Kidney (tissue), 14 donors: ENCODE measurements around the gene AP1S3. TPM values are rescaled to one million over a fixed set of nuclear protein-coding genes. Genes with fewer than 3 reads are reported as not detected.

Experiments used
- DNase-seq, 5 donors: peaks; one replicate each; pipeline ENCODE4 v3.0.0-alpha.2; 2013 to 2020
- FAIRE-seq: peaks from 2 replicates; lab custom pipeline; 2012; peaks lifted over from hg19 to GRCh38; lab: Jason Lieb, UNC
- H3K27ac ChIP-seq, 2 donors: one replicate each; pipeline ENCODE4 v1.7.0; 2013; ENCODE audit warnings: low read depth in 2 of 2, low read length in 2 of 2, inconsistent platforms in 1 of 2
- H3K27me3 ChIP-seq: one replicate; pipeline ENCODE4 v1.7.1; 2013; ENCODE audit warnings: low read length, inconsistent platforms; ENCODE audit not compliant: control insufficient read depth, insufficient read depth
- H3K36me3 ChIP-seq, 3 donors: one replicate each; pipeline versions ENCODE4 v1.7.0 to v1.7.1; 2013; ENCODE audit warnings: low read length in 3 of 3, control low read depth in 1 of 3, inconsistent platforms in 1 of 3; ENCODE audit not compliant: insufficient read depth in 3 of 3, control insufficient read depth in 2 of 3
- H3K4me1 ChIP-seq, 3 donors: one replicate each; pipeline versions ENCODE4 v1.7.0 to v1.7.1; 2013; ENCODE audit warnings: low read length in 3 of 3, inconsistent platforms in 1 of 3, low read depth in 1 of 3; ENCODE audit not compliant: control insufficient read depth in 2 of 3, insufficient read depth in 2 of 3
- H3K4me3 ChIP-seq, 3 donors: one replicate each; pipeline versions ENCODE4 v1.7.0 to v1.8.1; 2013; ENCODE audit warnings: low read length in 3 of 3, control low read depth in 1 of 3, inconsistent platforms in 1 of 3
- H3K9ac ChIP-seq, 3 donors: one replicate each; pipeline versions ENCODE4 v1.7.0 to v1.7.1; 2013; ENCODE audit warnings: low read length in 3 of 3, control low read depth in 1 of 3, inconsistent platforms in 1 of 3
- H3K9me3 ChIP-seq, 3 donors: one replicate each; pipeline versions ENCODE4 v1.7.0 to v1.7.1; 2013; ENCODE audit warnings: low read length in 3 of 3, control low read depth in 1 of 3, inconsistent platforms in 1 of 3; ENCODE audit not compliant: control insufficient read depth in 2 of 3, insufficient read depth in 1 of 3
- intact Hi-C: fragments of 100-400 bp; cut with DNase I; formaldehyde crosslinking; loops from one replicate; pipeline ENCODE4 v1.11.1; 2022
- polyA plus RNA-seq: library from polyadenylated mRNA; stranded (reverse); fragments of 350-450 nt; fragmentation: Illumina TruSeq; extraction: RNeasy Lipid Tissue Mini Kit (QIAGEN cat#74804); gene quantifications from one replicate; pipeline ENCODE4 v1.2.3, GENCODE V29; 2014; ENCODE audit warnings: low read depth, low replicate concordance; ENCODE audit not compliant: insufficient read depth
- total RNA-seq: library from RNA; stranded (reverse); fragmentation: NEBNext Ultra II Directional; extraction: Animal tissue kit (Norgen Biotek cat#: 25700); gene quantifications from one replicate; pipeline ENCODE4 v1.2.1, GENCODE V29; 2021
- TF ChIP-seq, protein P1 (sequence below): IDR thresholded peaks from 3 replicates; pipeline ENCODE4 v1.5.1; 2012; ENCODE audit warnings: mild to moderate bottlenecking, moderate library complexity, borderline replicate concordance; ENCODE audit not compliant: insufficient read depth; ENCODE audit errors: extremely low read depth
- donor health status: control.
- donor health status: control.
- donor health status: control.
- donor health status: control.
- donor health status: control.
- donor health status: DM: yes; HTN: yes; CAD: no.
- donor health status: Normal renal cell carcinoma (clear cell type).

AP1S3 gene
- total and polyA plus RNA-seq, 2 donors from 2014 or later, result 2.5 to 85.3 TPM

DNA sequence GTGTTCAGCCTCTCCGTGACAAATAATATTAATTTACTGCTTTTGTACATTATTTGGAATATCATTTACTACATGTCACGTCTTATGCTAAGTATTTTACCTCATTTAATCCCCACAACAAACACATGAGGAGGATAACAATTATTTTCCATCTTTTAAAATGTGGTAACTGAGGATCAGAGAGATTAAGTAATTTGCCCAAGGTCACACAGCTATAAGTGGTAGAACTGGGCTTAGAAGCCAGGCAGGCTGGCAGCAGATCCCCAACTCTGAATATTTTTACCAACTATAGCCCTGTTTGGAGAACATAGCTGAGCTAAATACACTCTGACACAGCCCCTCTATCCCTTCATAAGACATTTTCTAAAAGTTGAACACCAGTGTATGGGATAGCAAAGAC lies 24.1 kb downstream of the AP1S3 start:
- peak overlapping the region; percentile 34 to 45 for H3K27ac ChIP-seq
- DNase-seq (no peak), FAIRE-seq (no peak)
- no peaks in the 10 kb centered on the region for H3K27me3 ChIP-seq
- H3K9me3 ChIP-seq, result no peaks in the 10 kb centered on the region
- H3K4me1 ChIP-seq, result peaks cover 2 to 14% (median 2%) of the 10 kb centered on the region in 3 donors
- TF ChIP-seq, protein P1, sequence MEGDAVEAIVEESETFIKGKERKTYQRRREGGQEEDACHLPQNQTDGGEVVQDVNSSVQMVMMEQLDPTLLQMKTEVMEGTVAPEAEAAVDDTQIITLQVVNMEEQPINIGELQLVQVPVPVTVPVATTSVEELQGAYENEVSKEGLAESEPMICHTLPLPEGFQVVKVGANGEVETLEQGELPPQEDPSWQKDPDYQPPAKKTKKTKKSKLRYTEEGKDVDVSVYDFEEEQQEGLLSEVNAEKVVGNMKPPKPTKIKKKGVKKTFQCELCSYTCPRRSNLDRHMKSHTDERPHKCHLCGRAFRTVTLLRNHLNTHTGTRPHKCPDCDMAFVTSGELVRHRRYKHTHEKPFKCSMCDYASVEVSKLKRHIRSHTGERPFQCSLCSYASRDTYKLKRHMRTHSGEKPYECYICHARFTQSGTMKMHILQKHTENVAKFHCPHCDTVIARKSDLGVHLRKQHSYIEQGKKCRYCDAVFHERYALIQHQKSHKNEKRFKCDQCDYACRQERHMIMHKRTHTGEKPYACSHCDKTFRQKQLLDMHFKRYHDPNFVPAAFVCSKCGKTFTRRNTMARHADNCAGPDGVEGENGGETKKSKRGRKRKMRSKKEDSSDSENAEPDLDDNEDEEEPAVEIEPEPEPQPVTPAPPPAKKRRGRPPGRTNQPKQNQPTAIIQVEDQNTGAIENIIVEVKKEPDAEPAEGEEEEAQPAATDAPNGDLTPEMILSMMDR, result no peak
- H3K4me3 ChIP-seq, result no peak overlapping the region
- H3K36me3 ChIP-seq, result no peaks in the 10 kb centered on the region
- no peak overlapping the region for H3K9ac ChIP-seq
- intact Hi-C loops, result no loop called here

DNA sequence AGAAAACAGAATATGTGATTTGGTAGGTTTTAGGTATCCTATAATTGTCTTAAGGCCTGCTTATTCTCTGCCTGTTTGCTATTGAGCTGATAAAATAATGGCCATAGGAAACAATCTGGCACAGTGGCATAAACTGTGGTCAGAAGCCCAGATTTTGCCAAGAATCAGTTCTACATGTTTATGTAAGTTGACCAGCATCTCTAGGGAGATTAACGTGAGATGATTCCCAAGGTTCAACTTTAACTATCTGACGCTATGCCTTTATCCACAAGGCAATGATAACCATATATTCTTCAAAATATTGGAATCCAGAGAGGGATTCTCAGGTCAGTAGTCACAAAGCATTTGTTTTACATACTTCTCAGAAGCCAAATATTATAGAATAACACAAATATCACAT lies 25.6 kb downstream of the AP1S3 start:
- H3K27ac ChIP-seq, result no peak overlapping the region
- H3K4me3 ChIP-seq, result no peak overlapping the region
- intact Hi-C loops, result no loop called here
- peaks cover 2 to 14% (median 2%) of the 10 kb centered on the region in 3 donors for H3K4me1 ChIP-seq
- TF ChIP-seq, protein P1, result no peak
- no peak for FAIRE-seq
- H3K36me3 ChIP-seq, result no peaks in the 10 kb centered on the region
- H3K27me3 ChIP-seq, result no peaks in the 10 kb centered on the region
- H3K9me3 ChIP-seq, result no peaks in the 10 kb centered on the region
- DNase-seq, result no peak
- H3K9ac ChIP-seq, result no peak overlapping the region

DNA sequence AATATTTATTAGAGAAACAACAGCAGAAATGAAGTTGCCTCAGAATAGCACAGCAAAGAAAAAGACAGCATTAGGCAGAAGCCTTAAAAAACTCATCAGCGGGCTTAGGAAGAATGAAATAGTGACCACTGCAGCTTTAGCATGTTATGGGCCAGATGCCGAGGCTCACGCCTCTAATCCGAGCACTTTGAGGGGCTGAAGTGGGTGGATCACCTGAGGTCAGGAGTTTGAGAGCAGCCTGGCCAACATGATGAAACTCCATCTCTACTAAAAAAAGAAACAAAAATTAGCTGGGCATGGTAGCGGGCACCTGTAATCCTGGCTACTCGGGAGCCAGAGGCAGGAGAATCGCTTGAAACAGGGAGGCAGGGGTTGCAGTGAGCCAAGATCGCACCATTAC lies 32.4 kb downstream of the AP1S3 start:
- FAIRE-seq, result no peak

DNA sequence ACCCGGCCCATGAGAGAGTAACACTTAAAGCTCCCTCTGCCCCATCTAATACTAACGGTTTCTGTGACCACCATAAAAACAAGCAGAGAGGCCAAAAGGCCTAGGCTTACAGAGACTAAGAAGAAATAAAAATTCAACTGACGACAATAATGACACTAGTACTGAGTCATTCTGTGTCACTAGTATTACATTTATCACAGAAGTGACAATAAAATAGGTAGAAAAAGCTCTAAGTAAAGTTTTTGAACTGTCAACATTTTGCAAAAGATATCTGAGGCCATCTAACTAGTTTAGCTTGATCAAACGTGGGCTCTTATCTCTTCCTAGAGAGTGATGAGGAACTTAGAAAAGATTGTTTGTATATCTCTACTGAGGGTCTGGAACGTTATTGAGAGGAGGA lies 35.6 kb downstream of the AP1S3 start:
- FAIRE-seq (no peak), DNase-seq (no peak)
- H3K27ac ChIP-seq, result no peak overlapping the region
- H3K4me1 ChIP-seq, result no peaks in the 10 kb centered on the region
- TF ChIP-seq, protein P1, result no peak
- H3K27me3 ChIP-seq, result no peaks in the 10 kb centered on the region
- intact Hi-C loops, result no loop called here
- H3K36me3 ChIP-seq, result no peaks in the 10 kb centered on the region
- H3K9ac ChIP-seq, result no peak overlapping the region
- H3K9me3 ChIP-seq, result no peaks in the 10 kb centered on the region
- no peak overlapping the region for H3K4me3 ChIP-seq

More for the DNA sequence above, 32.4 kb downstream of the AP1S3 start:
- Histone ChIP-seq H3K9me3 (no peaks in the 10 kb centered on the region), H3K36me3 (no peaks in the 10 kb centered on the region), H3K4me3 (no peak overlapping the region), H3K27ac (no peak overlapping the region), H3K4me1 (no peaks in the 10 kb centered on the region), H3K9ac (no peak overlapping the region), H3K27me3 (no peaks in the 10 kb centered on the region)
- no peak for DNase-seq
- TF ChIP-seq, protein P1, result no peak
- intact Hi-C loops, result no loop called here
